ENCODE measurements around the gene CHD5.

DNA sequence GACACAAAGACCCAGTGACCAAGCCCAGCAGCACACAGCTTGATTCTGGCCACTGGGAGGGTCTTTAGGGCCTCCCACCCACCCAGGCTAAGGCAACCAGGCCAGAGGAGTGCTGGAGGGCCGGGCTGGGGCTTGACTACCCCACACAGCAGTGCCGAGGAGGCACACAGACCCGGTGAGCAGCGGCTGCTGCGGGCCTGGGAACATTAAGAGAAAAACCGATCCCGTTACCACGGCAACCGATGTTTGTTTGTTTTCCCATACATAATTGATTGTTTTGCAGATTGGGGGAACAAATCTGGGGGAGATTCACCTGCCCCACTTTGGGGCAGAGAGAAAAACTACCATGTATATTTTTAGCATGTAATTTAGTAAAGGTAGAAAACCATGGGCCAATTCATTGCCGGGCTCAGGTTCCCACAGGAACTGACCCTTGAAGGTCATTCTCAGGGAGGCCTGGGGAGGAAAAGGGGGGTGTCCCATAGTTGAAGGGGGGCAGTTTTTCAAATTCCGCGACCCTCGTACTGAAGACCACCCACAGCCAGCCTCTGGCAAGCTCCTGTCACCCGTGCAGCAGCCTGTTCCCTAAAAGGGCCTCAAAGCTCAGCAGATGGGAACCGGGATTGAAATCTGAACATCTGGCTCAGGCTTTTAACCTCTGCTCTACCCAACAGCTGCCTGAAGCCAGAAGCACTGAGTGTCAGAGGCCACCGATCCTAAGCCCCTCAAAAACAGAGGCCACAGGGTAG is 35.3 kb downstream of the CHD5 start:
- TF ChIP-seq EZH2 (IDR thresholded peaks at IDR 0.05; ENCODE audit: insufficient read depth, poor library complexity, severe bottlenecking) (no peak), EZH2phosphoT487 (IDR thresholded peaks at IDR 0.05; ENCODE audit: insufficient read depth, low read depth) (no peak)

Data from GM23248 (cell line).